IMR-90 (cell line): ENCODE data around the gene GLRA2. TPM values are rescaled to one million over a fixed set of nuclear protein-coding genes. Genes with fewer than 3 reads are reported as not detected.

Experiments
- ATAC-seq: fragments of 200-7000 bp; cut with Tn5 transposase; 2 replicates; pipeline ENCODE4 v1.9.1; 2020; ENCODE audit warnings: low read depth, mild to moderate bottlenecking, moderate library complexity
- BruUV-seq: library from RNA; stranded (reverse); fragments of 400-500 nt; replicated peaks from 2 replicates; lab custom pipeline; 2021; lab: Mats Ljungman, UMichigan
- CTCF ChIA-PET: fragments of 300-600 bp; formaldehyde crosslinking; extraction: SDS; loops from one replicate; lab custom pipeline; 2021; ENCODE audit warnings: antibody characterized with exemption; lab: Yijun Ruan, JAX
- POLR2A ChIA-PET: fragments of 300-600 bp; sonication (Branson Sonifier 250); formaldehyde crosslinking; loops from one replicate; lab custom pipeline; 2022; ENCODE audit warnings: antibody characterized with exemption; ENCODE audit not compliant: unreplicated experiment; lab: Charles Lee
- DNase-seq: peaks from one replicate; pipeline ENCODE4 v3.0.0; 2013
- H2AFZ ChIP-seq: replicated peaks from 2 replicates; pipeline ENCODE3; 2013; ENCODE audit warnings: low read length, mild to moderate bottlenecking; ENCODE audit not compliant: poor library complexity
- H2AK5ac ChIP-seq: 2 replicates; pipeline ENCODE4 v1.6.1; 2013; ENCODE audit warnings: low read depth, low read length, inconsistent platforms
- H2AK9ac ChIP-seq: replicated peaks from 2 replicates; pipeline ENCODE3; 2013; ENCODE audit warnings: mild to moderate bottlenecking, low read depth, low read length, moderate library complexity; ENCODE audit not compliant: poor library complexity
- H2BK120ac ChIP-seq: 2 replicates; pipeline ENCODE4 v1.6.1; 2013; ENCODE audit warnings: low read depth, low read length, inconsistent platforms
- H2BK15ac ChIP-seq: 3 replicates; pipeline ENCODE4 v1.6.1; 2013; ENCODE audit warnings: low read depth, low read length, inconsistent platforms
- H2BK20ac ChIP-seq: 2 replicates; pipeline ENCODE4 v1.6.1; 2013; ENCODE audit warnings: low read depth, mild to moderate bottlenecking, inconsistent platforms, low read length, moderate library complexity
- H2BK5ac ChIP-seq: 2 replicates; pipeline ENCODE4 v1.6.1; 2013; ENCODE audit warnings: mild to moderate bottlenecking, low read depth, low read length, inconsistent platforms; ENCODE audit not compliant: poor library complexity, severe bottlenecking
- H3K14ac ChIP-seq: replicated peaks from 2 replicates; pipeline ENCODE4 v1.6.1; 2013; ENCODE audit warnings: low read depth, low read length, inconsistent platforms
- H3K18ac ChIP-seq: 2 replicates; pipeline ENCODE4 v1.6.1; 2013; ENCODE audit warnings: low read depth, low read length, control low read depth
- H3K23ac ChIP-seq: 2 replicates; pipeline ENCODE4 v1.6.1; 2013; ENCODE audit warnings: low read depth, low read length, inconsistent platforms
- H3K27ac ChIP-seq: 2 replicates; pipeline ENCODE4 v1.5.1; 2013; ENCODE audit warnings: mild to moderate bottlenecking, control low read depth, low read length; ENCODE audit not compliant: insufficient read depth
- H3K27me3 ChIP-seq: 2 replicates; pipeline ENCODE4 v1.6.1; 2013; ENCODE audit warnings: low read length; ENCODE audit not compliant: control insufficient read depth, insufficient read depth
- H3K36me3 ChIP-seq: 2 replicates; pipeline ENCODE4 v1.6.1; 2013; ENCODE audit warnings: low read length, mixed read lengths; ENCODE audit not compliant: control insufficient read depth, insufficient read depth
- H3K4ac ChIP-seq: 2 replicates; pipeline ENCODE4 v1.6.1; 2013; ENCODE audit warnings: low read depth, low read length, inconsistent platforms
- H3K4me1 ChIP-seq: 2 replicates; pipeline ENCODE4 v1.6.1; 2013; ENCODE audit warnings: low read length, mixed read lengths; ENCODE audit not compliant: control insufficient read depth, insufficient read depth
- H3K4me2 ChIP-seq: 2 replicates; pipeline ENCODE4 v1.6.1; 2013; ENCODE audit warnings: low read depth, mild to moderate bottlenecking, control low read depth, low read length, moderate library complexity
- H3K4me3 ChIP-seq: 2 replicates; pipeline ENCODE4 v1.5.1; 2013; ENCODE audit warnings: low read depth, mild to moderate bottlenecking, control low read depth, low read length, moderate library complexity; ENCODE audit not compliant: insufficient read depth
- H3K56ac ChIP-seq: 2 replicates; pipeline ENCODE4 v1.6.1; 2013; ENCODE audit warnings: low read length, inconsistent platforms; ENCODE audit not compliant: insufficient read depth; ENCODE audit errors: extremely low read depth
- H3K79me1 ChIP-seq, 2 experiments: 2 replicates each; pipeline ENCODE4 v1.6.1; 2013; ENCODE audit warnings: low read length in 2 of 2, inconsistent platforms in 1 of 2, low read depth in 1 of 2
- H3K9ac ChIP-seq: 2 replicates; pipeline ENCODE4 v1.6.1; 2013; ENCODE audit warnings: low read depth, low read length, control low read depth
- H3K9me1 ChIP-seq: 2 replicates; pipeline ENCODE4 v1.6.1; 2013; ENCODE audit warnings: low read length, inconsistent platforms; ENCODE audit not compliant: insufficient read depth
- H3K9me3 ChIP-seq: 2 replicates; pipeline ENCODE4 v1.6.1; 2013; ENCODE audit warnings: low read length; ENCODE audit not compliant: control insufficient read depth, insufficient read depth
- H4K20me1 ChIP-seq: 2 replicates; pipeline ENCODE4 v1.6.1; 2013; ENCODE audit warnings: low read length, inconsistent platforms; ENCODE audit not compliant: insufficient read depth
- H4K5ac ChIP-seq: 2 replicates; pipeline ENCODE4 v1.6.1; 2013; ENCODE audit warnings: mild to moderate bottlenecking, low read depth, low read length, control low read depth
- H4K8ac ChIP-seq, 2 experiments: 2 replicates each; pipeline ENCODE4 v1.6.1; 2013; ENCODE audit warnings: low read depth in 2 of 2, low read length in 2 of 2, control low read depth in 1 of 2, inconsistent platforms in 1 of 2
- H4K91ac ChIP-seq: 2 replicates; pipeline ENCODE4 v1.6.1; 2013; ENCODE audit warnings: low read depth, low read length, inconsistent platforms; ENCODE audit not compliant: insufficient read depth
- CHD1 ChIP-seq: IDR thresholded peaks from 2 replicates; pipeline ENCODE4 v1.6.1; 2012; ENCODE audit warnings: low read depth, low read length, improper control_type of control experiment
- MXI1 ChIP-seq: IDR thresholded peaks from 2 replicates; pipeline ENCODE4 v1.6.1; 2012; ENCODE audit warnings: low read depth, mild to moderate bottlenecking, low read length, moderate library complexity, borderline replicate concordance
- POLR2A ChIP-seq: IDR thresholded peaks from 2 replicates; pipeline ENCODE4 v1.6.1; 2012; ENCODE audit warnings: mild to moderate bottlenecking, low read depth, low read length
- dilution Hi-C: fragments of 300-500 bp; cut with HindIII; formaldehyde crosslinking; loops from one replicate; pipeline ENCODE4 v1.14.3; 2018; ENCODE audit warnings: low sequenced_read_pairs; ENCODE audit not compliant: unreplicated experiment
- in situ Hi-C: fragments of 300-500 bp; cut with MboI; formaldehyde crosslinking; loops from 3 replicates; pipeline ENCODE4 v1.14.3; 2019; ENCODE audit warnings: low sequenced_read_pairs, inconsistent platforms, mixed read lengths
- intact Hi-C: fragments of 100-400 bp; cut with micrococcal nuclease; formaldehyde crosslinking; loops from 2 replicates; pipeline ENCODE4 v1.10.0; 2022
- polyA plus RNA-seq, 3 experiments: library from polyadenylated mRNA; depleted of rRNA; stranded (reverse); fragments of >200 nt; gene quantifications; 2 replicates each; pipeline ENCODE4 v1.2.3, GENCODE V29; 2012; ENCODE audit warnings: low replicate concordance in 1 of 3
- total RNA-seq: library from RNA; depleted of rRNA; stranded (reverse); fragments of >200 nt; gene quantifications from 2 replicates; pipeline ENCODE4 v1.2.3, GENCODE V29; 2012

GLRA2 gene
- total and polyA plus RNA-seq, 2 of the 4 experiments (the other 2 are of a cell fraction), result not detected

- Histone ChIP-seq H3K9me1 (no peaks in the 10 kb centered on the region), H3K23ac (no peak overlapping the region), H2BK120ac (no peak overlapping the region), H4K5ac (no peak overlapping the region), H3K14ac (no peak overlapping the region), H2BK15ac (no peak overlapping the region), H3K79me1 (no peaks in the 10 kb centered on the region), H3K18ac (no peak overlapping the region), H2BK20ac (no peak overlapping the region), H3K27ac (no peak overlapping the region), H3K56ac (no peak overlapping the region), H2AK9ac (no peak overlapping the region), H3K4me2 (no peak overlapping the region), H2AK5ac (no peak overlapping the region), H4K20me1 (no peaks in the 10 kb centered on the region), H3K36me3 (no peaks in the 10 kb centered on the region), H3K4me3 (no peak overlapping the region), H4K8ac (no peak overlapping the region), H3K9me3 (no peaks in the 10 kb centered on the region), H3K9ac (no peak overlapping the region), H4K91ac (no peak overlapping the region), H3K4me1 (no peaks in the 10 kb centered on the region), H2BK5ac (no peak overlapping the region), H3K27me3 (no peaks in the 10 kb centered on the region), H2AFZ (no peak overlapping the region), H3K4ac (no peak overlapping the region)
- dilution Hi-C loops, result no loop called here
- POLR2A ChIA-PET, result no interaction called here
- no peak for DNase-seq
- CTCF ChIA-PET, result no interaction called here
- in situ Hi-C loops, result no loop called here
- intact Hi-C loops, result no loop called here
- no TSS peak for BruUV-seq
- TF ChIP-seq POLR2A, result no peak
- TF ChIP-seq CHD1, result no peak
- no peak for TF ChIP-seq MXI1
- ATAC-seq, result no peak
Measured at GRCh38 chrX:14506866-14507265, 22.5 kb upstream of the GLRA2 start.
